ENCODE data around the gene CCDC33.

DNA sequence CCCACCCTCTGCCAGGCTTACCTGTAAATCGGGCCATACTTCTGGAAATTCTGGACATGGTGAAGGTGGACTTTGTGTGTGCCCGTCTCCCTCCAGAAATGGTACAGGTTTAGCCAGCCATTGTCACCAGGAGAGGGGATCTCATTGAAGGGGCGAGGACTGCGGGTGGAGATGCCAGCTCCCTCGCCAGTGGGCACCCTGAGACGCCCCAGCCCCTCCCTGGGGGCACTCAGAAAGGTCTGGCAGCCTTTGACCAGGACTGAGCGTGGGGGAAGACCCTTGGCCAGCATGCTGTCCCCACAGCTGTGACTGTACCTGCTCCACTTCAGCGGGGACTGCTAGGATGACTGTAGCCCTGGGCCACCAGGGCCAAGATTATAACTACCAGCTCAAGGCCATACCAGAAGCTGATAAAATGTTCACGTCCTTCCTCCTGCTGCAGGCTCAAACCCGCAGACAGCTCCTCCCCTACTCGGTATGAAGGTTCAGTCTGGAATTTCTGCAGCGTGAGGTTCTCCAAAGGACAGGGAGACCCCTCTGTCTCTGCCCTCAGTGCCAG is 131.2 kb downstream of the CCDC33 start, which contains the start of gene CYP11A1:
- TF ChIP-seq, protein P1, sequence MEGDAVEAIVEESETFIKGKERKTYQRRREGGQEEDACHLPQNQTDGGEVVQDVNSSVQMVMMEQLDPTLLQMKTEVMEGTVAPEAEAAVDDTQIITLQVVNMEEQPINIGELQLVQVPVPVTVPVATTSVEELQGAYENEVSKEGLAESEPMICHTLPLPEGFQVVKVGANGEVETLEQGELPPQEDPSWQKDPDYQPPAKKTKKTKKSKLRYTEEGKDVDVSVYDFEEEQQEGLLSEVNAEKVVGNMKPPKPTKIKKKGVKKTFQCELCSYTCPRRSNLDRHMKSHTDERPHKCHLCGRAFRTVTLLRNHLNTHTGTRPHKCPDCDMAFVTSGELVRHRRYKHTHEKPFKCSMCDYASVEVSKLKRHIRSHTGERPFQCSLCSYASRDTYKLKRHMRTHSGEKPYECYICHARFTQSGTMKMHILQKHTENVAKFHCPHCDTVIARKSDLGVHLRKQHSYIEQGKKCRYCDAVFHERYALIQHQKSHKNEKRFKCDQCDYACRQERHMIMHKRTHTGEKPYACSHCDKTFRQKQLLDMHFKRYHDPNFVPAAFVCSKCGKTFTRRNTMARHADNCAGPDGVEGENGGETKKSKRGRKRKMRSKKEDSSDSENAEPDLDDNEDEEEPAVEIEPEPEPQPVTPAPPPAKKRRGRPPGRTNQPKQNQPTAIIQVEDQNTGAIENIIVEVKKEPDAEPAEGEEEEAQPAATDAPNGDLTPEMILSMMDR (IDR thresholded peaks at IDR 0.05; ENCODE audit: poor library complexity) = no peak
- TF ChIP-seq EZH2 (IDR thresholded peaks at IDR 0.05; ENCODE audit: borderline replicate concordance) (no peak), EZH2phosphoT487 (IDR thresholded peaks at IDR 0.05; ENCODE audit: low read depth, severe bottlenecking, unreplicated experiment) (no peak)
